Uterus (tissue), 4 donors: ENCODE measurements around the gene SLC12A9. TPM values are rescaled to one million over a fixed set of nuclear protein-coding genes. Genes with fewer than 3 reads are reported as not detected.

Experiments
- DNase-seq, 2 donors: peaks; one replicate each; pipeline ENCODE4 v3.0.0-alpha.2; 2019 to 2020
- H3K27ac ChIP-seq, 2 donors: fragments of 200-600 bp; sonication (generic); 1 replicate in 1 of 2; 2 replicates in 1 of 2; pipeline ENCODE4 v1.5.1; 2016 to 2018
- H3K27me3 ChIP-seq, 2 donors: fragments of 200-600 bp; sonication (generic); one replicate each; pipeline ENCODE4 v1.5.1; 2018 to 2019; ENCODE audit warnings: control low read depth in 1 of 2
- H3K36me3 ChIP-seq, 2 donors: fragments of 200-600 bp; sonication (generic); one replicate each; pipeline ENCODE4 v1.5.1; 2019; ENCODE audit warnings: control low read depth in 1 of 2
- H3K4me1 ChIP-seq, 2 donors: fragments of 200-600 bp; sonication (generic); one replicate each; pipeline ENCODE4 v1.5.1; 2018 to 2019; ENCODE audit warnings: control low read depth in 1 of 2
- H3K4me3 ChIP-seq, 2 donors: fragments of 200-600 bp; sonication (generic); 1 replicate in 1 of 2; 2 replicates in 1 of 2; pipeline ENCODE4 v1.5.1; 2018 to 2019; ENCODE audit warnings: mild to moderate bottlenecking in 1 of 2
- H3K9me3 ChIP-seq, 2 donors: fragments of 200-600 bp; sonication (generic); one replicate each; pipeline ENCODE4 v1.5.1; 2019; ENCODE audit warnings: control low read depth in 1 of 2
- CTCF ChIP-seq, 4 experiments: fragments of 200-600 bp in 2 of 4; fragments of 450-650 bp in 2 of 4; sonication (generic) in 2 of 4; IDR thresholded peaks; one replicate each; pipeline ENCODE4 v1.5.1; 2016 to 2019; ENCODE audit warnings: antibody characterized with exemption in 4 of 4, mild to moderate bottlenecking in 2 of 4, moderate library complexity in 1 of 4
- POLR2A ChIP-seq, 2 donors: fragments of 450-650 bp; IDR thresholded peaks; one replicate each; pipeline ENCODE4 v1.6.1; 2016; ENCODE audit warnings: antibody characterized with exemption in 2 of 2, mild to moderate bottlenecking in 1 of 2, moderate library complexity in 1 of 2
- intact Hi-C: fragments of 100-400 bp; cut with DNase I; formaldehyde crosslinking; loops from one replicate; pipeline ENCODE4 v1.15.1; 2023; ENCODE audit warnings: low total_unique reads
- total RNA-seq, 4 donors: library from RNA; depleted of rRNA in 3 of 4; stranded (reverse); fragments of >200 nt in 3 of 4; gene quantifications; one replicate each; pipeline versions ENCODE4 v1.1.0 to v1.2.4, GENCODE V29; 2014 to 2023
- donor health status: DM: yes; HTN: yes; CAD: no.

The SLC12A9 gene
- total RNA-seq, 4 donors from 2014 or later, result 9.0 to 36.9 (median 25.9) TPM

- peaks cover 0 to 6% of the 10 kb centered on the region in 2 donors for H3K4me1 ChIP-seq
- H3K27me3 ChIP-seq, result no peaks in the 10 kb centered on the region
- DNase-seq, result no peak
- H3K9me3 ChIP-seq, result no peaks in the 10 kb centered on the region
- H3K4me3 ChIP-seq, result no peak overlapping the region
- TF ChIP-seq POLR2A (IDR thresholded peaks at IDR 0.05), result no peak
- TF ChIP-seq CTCF (IDR thresholded peaks at IDR 0.05), result no peak
- no peaks in the 10 kb centered on the region for H3K36me3 ChIP-seq
- intact Hi-C loops, result no loop called here
- H3K27ac ChIP-seq, result no peak overlapping the region
Measured at GRCh38 chr7:100832281-100832633, 20.3 kb upstream of the SLC12A9 start.

GRCh38 chr7:100835903-100836811 is 16.4 kb upstream of the SLC12A9 start:
- intact Hi-C loops, result no loop called here
- H3K36me3 ChIP-seq, result no peaks in the 10 kb centered on the region
- H3K4me3 ChIP-seq, result no peak overlapping the region
- peak overlapping the region; percentile 85 to 86 for H3K27ac ChIP-seq
- TF ChIP-seq POLR2A (IDR thresholded peaks at IDR 0.05) (no peak), CTCF (IDR thresholded peaks at IDR 0.05) (no peak)
- H3K4me1 ChIP-seq, result peaks cover 0 to 6% of the 10 kb centered on the region in 2 donors
- H3K9me3 ChIP-seq, result no peaks in the 10 kb centered on the region
- H3K27me3 ChIP-seq, result no peaks in the 10 kb centered on the region
- DNase-seq, result peak; percentile 41 to 85

GRCh38 chr7:100836812-100837098 is 15.8 kb upstream of the SLC12A9 start:
- no peaks in the 10 kb centered on the region for H3K27me3 ChIP-seq
- H3K4me3 ChIP-seq, result peak overlapping the region; percentile 31 to 37
- H3K9me3 ChIP-seq, result no peaks in the 10 kb centered on the region
- intact Hi-C loops, result no loop called here
- DNase-seq, result no peak
- TF ChIP-seq CTCF (IDR thresholded peaks at IDR 0.05) (no peak), POLR2A (IDR thresholded peaks at IDR 0.05) (no peak)
- no peaks in the 10 kb centered on the region for H3K36me3 ChIP-seq
- peak overlapping the region; percentile 85 to 86 for H3K27ac ChIP-seq
- peaks cover 0 to 6% of the 10 kb centered on the region in 2 donors for H3K4me1 ChIP-seq

GRCh38 chr7:100837099-100837836 is 15.2 kb upstream of the SLC12A9 start:
- intact Hi-C loops, result no loop called here
- TF ChIP-seq CTCF (IDR thresholded peaks at IDR 0.05), result peak in 1 of 4 experiments; percentile 8
- peak; percentile 27 to 36 for TF ChIP-seq POLR2A (IDR thresholded peaks at IDR 0.05)
- H3K4me1 ChIP-seq, result peaks cover 0 to 6% of the 10 kb centered on the region in 2 donors
- no peaks in the 10 kb centered on the region for H3K36me3 ChIP-seq
- H3K27ac ChIP-seq, result peak overlapping the region; percentile 85 to 86
- H3K4me3 ChIP-seq, result peak overlapping the region; percentile 31 to 37
- peak; percentile 91 to 92 for DNase-seq
- H3K9me3 ChIP-seq, result no peaks in the 10 kb centered on the region
- H3K27me3 ChIP-seq, result no peaks in the 10 kb centered on the region

- no peak overlapping the region for H3K4me3 ChIP-seq
- H3K27ac ChIP-seq, result no peak overlapping the region
- TF ChIP-seq POLR2A (IDR thresholded peaks at IDR 0.05), result no peak
- TF ChIP-seq CTCF (IDR thresholded peaks at IDR 0.05), result no peak
- peaks cover 0 to 6% of the 10 kb centered on the region in 2 donors for H3K4me1 ChIP-seq
- DNase-seq, result no peak
- no peaks in the 10 kb centered on the region for H3K27me3 ChIP-seq
- no peaks in the 10 kb centered on the region for H3K9me3 ChIP-seq
- intact Hi-C loops, result no loop called here
- H3K36me3 ChIP-seq, result no peaks in the 10 kb centered on the region
Measured at GRCh38 chr7:100839361-100839760, 13.2 kb upstream of the SLC12A9 start.
